ENCODE measurements around the gene SALL2.
A peak's percentile ranks its signal among the peaks of the same experiment; 100 is the strongest.

GRCh38 chr14:21510735-21511657 is 15.2 kb downstream of the SALL2 start, which contains the start of gene METTL3:
- TF ChIP-seq POLR2A (IDR thresholded peaks at IDR 0.05) (peak in 1 of 2 donors; percentile 45), CTCF (IDR thresholded peaks at IDR 0.05) (no peak), EP300 (IDR thresholded peaks at IDR 0.05) (peak; percentile 88 to 90)

Measured in tibial nerve (tissue), 4 donors.